PC-9 (cell line): ENCODE measurements around the gene NUCB1. TPM values are rescaled to one million over a fixed set of nuclear protein-coding genes. Genes with fewer than 3 reads are reported as not detected.
"Not testable (repeated sequence)": the region's sequence is repeated elsewhere in the genome, so short reads cannot be mapped to it uniquely, and the experiment has no call there.

Experiments used
- BruUV-seq: library from RNA; stranded (reverse); fragments of 400-500 nt; replicated peaks from 2 replicates; lab custom pipeline; 2021; lab: Mats Ljungman, UMichigan
- CTCF ChIA-PET: fragments of 300-600 bp; sonication (Branson Sonifier 250); formaldehyde crosslinking; loops from one replicate; lab custom pipeline; 2022; ENCODE audit warnings: antibody characterized with exemption; lab: Charles Lee
- POLR2A ChIA-PET: fragments of 300-600 bp; sonication (Branson Sonifier 250); formaldehyde crosslinking; loops from one replicate; lab custom pipeline; 2022; ENCODE audit warnings: antibody characterized with exemption; ENCODE audit not compliant: unreplicated experiment; lab: Charles Lee
- DNase-seq, 2 experiments: peaks; one replicate each; pipeline versions ENCODE4 v3.0.0 to v3.0.0-alpha.2; 2015 to 2022; ENCODE audit warnings: mixed read lengths in 1 of 2
- H2AFZ ChIP-seq: fragments of 200-600 bp; sonication (generic); 2 replicates; pipeline ENCODE4 v1.8.1; 2017; ENCODE audit warnings: antibody characterized with exemption
- H3F3A ChIP-seq: fragments of 200-600 bp; sonication (generic); 2 replicates; pipeline ENCODE4 v1.8.1; 2017; ENCODE audit warnings: antibody characterized with exemption, mild to moderate bottlenecking, low read depth; ENCODE audit not compliant: insufficient read depth
- H3K27ac ChIP-seq: fragments of 200-600 bp; sonication (generic); 2 replicates; pipeline ENCODE4 v1.6.1; 2016; ENCODE audit warnings: mixed run types
- H3K27me3 ChIP-seq: fragments of 200-600 bp; sonication (generic); 2 replicates; pipeline ENCODE4 v1.6.1; 2016; ENCODE audit warnings: low read depth, mixed run types; ENCODE audit not compliant: insufficient read depth
- H3K36me3 ChIP-seq: fragments of 200-600 bp; sonication (generic); 2 replicates; pipeline ENCODE4 v1.6.1; 2016; ENCODE audit warnings: low read depth, mixed run types
- H3K4me1 ChIP-seq: fragments of 200-600 bp; sonication (generic); replicated peaks from 2 replicates; pipeline ENCODE4 v1.6.1; 2016; ENCODE audit warnings: mixed run types; ENCODE audit not compliant: insufficient read depth
- H3K4me2 ChIP-seq: fragments of 200-600 bp; sonication (generic); 2 replicates; pipeline ENCODE4 v1.6.1; 2017; ENCODE audit warnings: mixed run types
- H3K4me3 ChIP-seq: fragments of 200-600 bp; sonication (generic); 2 replicates; pipeline ENCODE4 v1.6.1; 2016; ENCODE audit warnings: mixed run types
- H3K79me2 ChIP-seq: fragments of 200-600 bp; sonication (generic); 2 replicates; pipeline ENCODE4 v1.6.1; 2017; ENCODE audit warnings: low read depth, mixed run types
- H3K9me2 ChIP-seq: fragments of 200-600 bp; sonication (generic); 2 replicates; pipeline ENCODE4 v1.8.1; 2017; ENCODE audit warnings: mild to moderate bottlenecking; ENCODE audit not compliant: insufficient read depth
- H3K9me3 ChIP-seq: fragments of 200-600 bp; sonication (generic); 2 replicates; pipeline ENCODE4 v1.8.1; 2016; ENCODE audit warnings: low read depth; ENCODE audit not compliant: insufficient read depth
- H4K20me1 ChIP-seq: fragments of 200-600 bp; sonication (generic); 2 replicates; pipeline ENCODE4 v1.8.1; 2017; ENCODE audit not compliant: insufficient read depth
- CTCF ChIP-seq: fragments of 200-600 bp; sonication (generic); conservative IDR thresholded peaks from 2 replicates; pipeline ENCODE4 v1.6.1; 2017; ENCODE audit warnings: mixed run types, antibody characterized with exemption, mild to moderate bottlenecking, moderate library complexity
- EZH2 ChIP-seq: fragments of 200-600 bp; sonication (generic); IDR thresholded peaks from 2 replicates; pipeline ENCODE4 v1.8.0; 2017; ENCODE audit warnings: antibody characterized with exemption, low read depth
- intact Hi-C: fragments of 100-400 bp; cut with micrococcal nuclease; formaldehyde crosslinking; loops from one replicate; pipeline ENCODE4 v1.10.0; 2022; ENCODE audit not compliant: unreplicated experiment
- total RNA-seq: library from RNA; stranded (reverse); gene quantifications from 2 replicates; pipeline ENCODE4 v1.2.3, GENCODE V29; 2021

The NUCB1 gene
- total RNA-seq, 1 experiment from 2014 or later, result 185 TPM

GRCh38 chr19:48873476-48874302, 26.4 kb upstream of the NUCB1 start:
- peak overlapping the region; percentile 100 for H3K4me2 ChIP-seq
- CTCF ChIA-PET, result no interaction called here
- no peaks in the 10 kb centered on the region for H3K27me3 ChIP-seq
- peaks cover 51% of the 10 kb centered on the region for H3F3A ChIP-seq
- DNase-seq, result no peak
- H3K36me3 ChIP-seq, result peaks cover 31% of the 10 kb centered on the region
- intact Hi-C loops, result loop anchor here (2.0 to 5.0 kb wide), 4 partner anchors 27 to 769 kb away; partner anchors contain the start of genes BCAT2, HSD17B14, NUCB1 and RRAS
- no peaks in the 10 kb centered on the region for H3K9me2 ChIP-seq
- no peak for TF ChIP-seq CTCF
- no peak for TF ChIP-seq EZH2
- peaks cover 44% of the 10 kb centered on the region for H3K79me2 ChIP-seq
- H2AFZ ChIP-seq, result no peak overlapping the region
- peak overlapping the region; percentile 97 for H3K27ac ChIP-seq
- H4K20me1 ChIP-seq, result peaks cover 40% of the 10 kb centered on the region
- POLR2A ChIA-PET, result interaction anchor here (1.1 kb wide), 1 partner anchor 121 kb away, joined by 6 read pairs; no protein-coding TSS in a partner anchor
- H3K9me3 ChIP-seq, result no peaks in the 10 kb centered on the region
- H3K4me1 ChIP-seq, result peaks cover 22% of the 10 kb centered on the region
- H3K4me3 ChIP-seq, result peak overlapping the region; percentile 93
- no TSS peak for BruUV-seq

- Histone ChIP-seq H3K9me2 (no peaks in the 10 kb centered on the region), H3K79me2 (peaks cover 44% of the 10 kb centered on the region), H3F3A (peaks cover 60% of the 10 kb centered on the region), H3K4me3 (peak overlapping the region; percentile 93), H3K27ac (peak overlapping the region; percentile 97), H3K36me3 (peaks cover 32% of the 10 kb centered on the region), H2AFZ (no peak overlapping the region), H3K4me2 (peak overlapping the region; percentile 100), H4K20me1 (peaks cover 40% of the 10 kb centered on the region), H3K27me3 (no peaks in the 10 kb centered on the region), H3K4me1 (peaks cover 22% of the 10 kb centered on the region), H3K9me3 (no peaks in the 10 kb centered on the region)
- CTCF ChIA-PET, result interaction anchor here (0.5 kb wide), 2 partner anchors 64 to 290 kb away, joined by 3 read pairs; no protein-coding TSS in a partner anchor
- TF ChIP-seq EZH2 (no peak), CTCF (no peak)
- intact Hi-C loops, result loop anchor here (1.0 to 5.0 kb wide), 5 partner anchors 22 to 768 kb away; partner anchors contain the start of genes HSD17B14, NUCB1, RRAS and SCAF1
- no TSS peak for BruUV-seq
- peak in 1 of 2 experiments; percentile 51 for DNase-seq
- POLR2A ChIA-PET, result no interaction called here
These were observed 25.6 kb upstream of the NUCB1 start for GRCh38 chr19:48874303-48875135.

DNA sequence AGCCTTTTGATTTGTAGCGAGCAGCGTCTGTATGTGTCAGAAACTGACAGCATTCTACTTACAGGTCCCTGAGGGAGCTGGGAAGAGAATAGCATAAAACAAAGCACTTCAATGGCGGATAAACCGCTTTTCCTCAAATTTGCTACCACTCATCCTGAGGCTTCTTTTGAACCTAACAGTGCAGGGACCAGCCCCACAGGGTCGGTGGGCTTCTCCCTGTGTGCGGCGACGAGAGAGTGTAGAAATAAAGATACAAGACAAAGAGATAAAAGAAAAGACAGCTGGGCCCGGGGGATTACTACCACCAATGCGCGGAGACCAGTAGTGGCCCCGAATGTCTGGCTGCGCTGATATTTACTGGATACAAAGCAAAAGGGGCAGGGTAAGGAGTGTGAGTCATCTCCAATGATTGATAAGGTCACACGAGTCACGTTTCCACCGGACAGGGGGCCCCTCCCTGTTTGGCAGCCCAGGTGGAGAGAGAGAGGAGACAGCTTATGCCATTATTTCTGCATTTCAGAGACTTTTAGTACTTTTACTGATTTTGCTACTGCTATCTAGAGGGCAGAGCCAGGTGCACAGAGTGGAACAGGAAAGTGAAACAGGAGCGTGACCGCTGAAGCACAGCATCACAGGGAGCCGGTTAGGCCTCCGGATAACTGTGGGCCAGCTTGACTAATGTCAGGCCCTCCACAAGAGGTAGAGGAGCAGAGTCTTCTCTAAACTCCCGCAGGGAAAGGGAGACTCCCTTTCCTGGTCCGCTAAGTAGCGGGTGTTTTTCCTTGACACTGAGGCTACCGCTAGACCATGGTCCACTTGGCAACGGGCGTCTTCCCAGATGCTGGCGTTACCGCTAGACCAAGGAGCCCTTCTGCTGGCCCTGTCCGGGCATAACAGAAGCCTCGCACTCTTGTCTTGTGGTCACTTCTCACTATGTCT, 23.8 kb upstream of the NUCB1 start:
- H2AFZ ChIP-seq, H3K9me3 ChIP-seq, intact Hi-C loops, H3K9me2 ChIP-seq, H3K27me3 ChIP-seq: not testable (repeated sequence)
- Histone ChIP-seq H4K20me1 (peaks cover 40% of the 10 kb centered on the region), H3K79me2 (peaks cover 44% of the 10 kb centered on the region), H3F3A (peaks cover 67% of the 10 kb centered on the region), H3K27ac (peak overlapping the region; percentile 97), H3K4me3 (peak overlapping the region; percentile 93), H3K4me1 (peaks cover 22% of the 10 kb centered on the region), H3K4me2 (peak overlapping the region; percentile 100), H3K36me3 (peaks cover 32% of the 10 kb centered on the region)
- DNase-seq, result peak; percentile 45 to 50
- BruUV-seq, result TSS peak; percentile 87
- ChIA-PET POLR2A (interaction anchor here (0.9 kb wide), 1 partner anchor 764 kb away, joined by 4 read pairs; the partner anchor contains the start of gene RRAS), CTCF (interaction anchor here (0.7 kb wide), 1 partner anchor 204 kb away, joined by 5 read pairs; no protein-coding TSS in a partner anchor)
